HepG2 (cell line): ENCODE results near the gene ZNF629. TPM values are rescaled to one million over a fixed set of nuclear protein-coding genes. Genes with fewer than 3 reads are reported as not detected.
A peak's percentile ranks its signal among the peaks of the same experiment; 100 is the strongest.

Experiments
- ADNP ChIP-seq: sonication (generic); formaldehyde crosslinking; IDR thresholded peaks from 2 replicates; pipeline ENCODE4 v1.4.0; 2020; ENCODE audit warnings: missing genetic modification reagents
- AGO1 ChIP-seq: fragments of 200-400 bp; formaldehyde crosslinking; IDR thresholded peaks from 2 replicates; pipeline ENCODE4 v1.6.1; 2017; ENCODE audit warnings: mild to moderate bottlenecking, low read depth, low read length, moderate library complexity; ENCODE audit not compliant: poor library complexity, severe bottlenecking
- CCDC6 ChIP-seq: sonication (generic); formaldehyde crosslinking; IDR thresholded peaks from 2 replicates; pipeline ENCODE4 v1.8.1; 2022; ENCODE audit warnings: mild to moderate bottlenecking, missing genetic modification reagents, moderate library complexity
- FOXJ3 ChIP-seq: sonication (generic); formaldehyde crosslinking; IDR thresholded peaks from 2 replicates; pipeline ENCODE4 v1.4.0; 2020; ENCODE audit warnings: missing genetic modification reagents, mild to moderate bottlenecking, borderline replicate concordance
- FOXM1 ChIP-seq: sonication (generic); formaldehyde crosslinking; IDR thresholded peaks from 2 replicates; pipeline ENCODE4 v1.5.0; 2020; ENCODE audit warnings: missing genetic modification reagents
- GATAD1 ChIP-seq: IDR thresholded peaks from 2 replicates; pipeline ENCODE4 v1.6.1; 2016; ENCODE audit warnings: missing genetic modification reagents, missing compliant biosample characterization
- KLF16 ChIP-seq, 2 experiments: sonication (generic) in 1 of 2; formaldehyde crosslinking in 1 of 2; IDR thresholded peaks; 2 replicates each; pipeline versions ENCODE4 v1.6.1 to v1.8.0; 2016 to 2023; ENCODE audit warnings: missing genetic modification reagents in 2 of 2, missing compliant biosample characterization in 1 of 2
- NFIC ChIP-seq: IDR thresholded peaks from 2 replicates; pipeline ENCODE4 v1.6.1; 2012; ENCODE audit warnings: mild to moderate bottlenecking, low read length, inconsistent platforms
- RARG ChIP-seq: sonication (generic); formaldehyde crosslinking; IDR thresholded peaks from 2 replicates; pipeline ENCODE4 v1.4.0; 2020; ENCODE audit warnings: low read depth, mild to moderate bottlenecking, missing genetic modification reagents
- SCMH1 ChIP-seq: sonication (generic); formaldehyde crosslinking; IDR thresholded peaks from 2 replicates; pipeline ENCODE4 v1.9.0; 2021; ENCODE audit warnings: missing genetic modification reagents, mild to moderate bottlenecking, borderline replicate concordance
- SPEN ChIP-seq: sonication (generic); formaldehyde crosslinking; IDR thresholded peaks from 2 replicates; pipeline ENCODE4 v1.5.1; 2020; ENCODE audit warnings: low read depth, mild to moderate bottlenecking, missing genetic modification reagents
- THAP11 ChIP-seq: IDR thresholded peaks from 2 replicates; pipeline ENCODE4 v1.6.1; 2016; ENCODE audit warnings: missing biosample characterization, missing genetic modification reagents
- ZNF263 ChIP-seq: sonication (generic); formaldehyde crosslinking; IDR thresholded peaks from 2 replicates; pipeline ENCODE4 v1.4.0; 2020; ENCODE audit warnings: missing genetic modification reagents
- ZNF3 ChIP-seq: IDR thresholded peaks from 2 replicates; pipeline ENCODE4 v1.7.0; 2017; ENCODE audit warnings: inconsistent platforms
- ZNF589 ChIP-seq: sonication (generic); formaldehyde crosslinking; conservative IDR thresholded peaks from 2 replicates; pipeline ENCODE4 v1.8.0; 2022; ENCODE audit warnings: mild to moderate bottlenecking, moderate library complexity, missing genetic modification reagents
- ZNF614 ChIP-seq: IDR thresholded peaks from 2 replicates; pipeline ENCODE4 v1.6.1; 2018; ENCODE audit warnings: missing biosample characterization, missing genetic modification reagents, inconsistent platforms, borderline replicate concordance
- ZSCAN9 ChIP-seq: IDR thresholded peaks from 2 replicates; pipeline ENCODE4 v1.6.1; 2016; ENCODE audit warnings: borderline replicate concordance
- polyA plus RNA-seq, 8 experiments: library from polyadenylated mRNA; depleted of rRNA in 3 of 8; stranded (reverse) in 7 of 8; unstranded in 1 of 8; fragments of >200 nt; fragmentation: Illumina TruSeq in 4 of 8; extraction: Trizol in 4 of 8; gene quantifications; 2 replicates each; pipeline versions ENCODE4 v1.2.1 to v1.2.3, GENCODE V29; 2011 to 2016; ENCODE audit warnings: low read depth in 4 of 8, missing spikeins in 1 of 8, mixed read lengths in 1 of 8; ENCODE audit not compliant: insufficient read depth in 1 of 8
- total RNA-seq, 5 experiments: library from RNA; depleted of rRNA; stranded (reverse); fragments of >200 nt; fragmentation: Illumina TruSeq; extraction: Trizol; gene quantifications; 2 replicates each; pipeline ENCODE4 v1.2.3, GENCODE V29; 2016; ENCODE audit warnings: low read depth in 1 of 5
- TF ChIP-seq, protein P1 (sequence below): sonication (generic); formaldehyde crosslinking; conservative IDR thresholded peaks from 2 replicates; pipeline ENCODE4 v1.4.0; 2020; ENCODE audit warnings: mild to moderate bottlenecking, missing genetic modification reagents, moderate library complexity
- TF ChIP-seq, protein P2 (sequence below): IDR thresholded peaks from 2 replicates; pipeline ENCODE4 v1.6.1; 2018; ENCODE audit warnings: missing genetic modification reagents, mild to moderate bottlenecking, missing compliant biosample characterization
- TF ChIP-seq, protein P3 (sequence below): sonication (generic); formaldehyde crosslinking; IDR thresholded peaks from 2 replicates; pipeline ENCODE4 v1.5.1; 2020; ENCODE audit warnings: missing genetic modification reagents, mild to moderate bottlenecking, borderline replicate concordance
- TF ChIP-seq, protein P4 (sequence below): sonication (generic); formaldehyde crosslinking; conservative IDR thresholded peaks from 2 replicates; pipeline ENCODE4 v1.4.0; 2020; ENCODE audit warnings: missing genetic modification reagents

ZNF629 gene
- total and polyA plus RNA-seq, 2 of the 13 experiments (the other 11 are each of a cell fraction or from before 2014, with no cell fraction given) = 6.1 to 16.5 TPM

DNA sequence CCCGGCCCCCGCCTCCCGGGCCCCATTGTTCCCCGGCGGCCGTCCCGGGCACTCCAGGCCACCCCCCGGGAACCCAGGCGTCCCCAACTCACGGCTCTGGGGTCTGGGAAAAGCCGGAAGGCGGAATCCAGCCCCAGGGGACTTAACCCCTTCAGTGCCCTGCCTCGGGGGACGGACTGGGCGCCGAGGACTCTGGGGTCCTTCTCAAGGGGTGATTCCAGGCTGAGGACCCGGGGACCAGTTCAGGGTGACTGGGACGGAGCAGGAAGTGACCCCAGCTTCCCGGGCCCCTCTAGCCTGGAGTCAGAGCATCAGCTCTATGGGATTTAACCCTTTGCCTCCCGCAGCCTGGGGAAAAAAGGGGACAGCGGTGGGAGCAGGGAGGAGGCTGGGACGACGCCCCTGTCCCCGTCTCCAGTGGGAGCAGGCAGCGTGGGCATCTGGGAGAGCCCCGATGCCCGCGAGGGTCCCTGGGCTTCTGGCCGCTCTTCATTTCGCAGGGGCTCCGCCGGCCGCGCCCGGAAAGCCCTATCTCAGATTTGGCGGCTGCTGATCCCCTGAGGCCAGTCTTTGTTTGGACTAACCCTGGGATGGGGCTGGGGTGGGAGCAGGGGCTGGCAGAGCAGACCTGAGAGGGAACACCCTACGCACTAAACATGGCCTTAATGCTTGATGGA is at the start of gene ZNF629 (continued):
- TF ChIP-seq ADNP (CRISPR knock-in tag) (no peak), ZNF614 (0 out of 2 replicates have a peak, but pooled peaks have one; percentile 11), GATAD1 (CRISPR knock-in tag) (peak; percentile 93), ZNF589 (peak; percentile 89; the same call in 1 of the 2 replicates), SPEN (CRISPR knock-in tag) (peak; percentile 86), ZNF3 (CRISPR knock-in tag) (peak; percentile 18; the same call in 1 of the 2 replicates), NFIC (peak; percentile 35; the same call in 1 of the 2 replicates), ZSCAN9 (CRISPR knock-in tag) (0 out of 2 replicates have a peak, but pooled peaks have one; percentile 29), CCDC6 (CRISPR knock-in tag) (peak; percentile 8; the same call in 1 of the 2 replicates), ZNF263 (CRISPR knock-in tag) (peak; percentile 61; the same call in 1 of the 2 replicates), FOXM1 (CRISPR knock-in tag) (no peak), THAP11 (CRISPR knock-in tag) (peak; percentile 92), KLF16 (CRISPR knock-in tag; IDR thresholded peaks at IDR 0.05) (peak in 1 of 2 experiments; percentile 95; a peak in 2 of 4 replicates), RARG (CRISPR knock-in tag) (no peak), SCMH1 (CRISPR knock-in tag) (no peak), AGO1 (peak; percentile 79), FOXJ3 (CRISPR knock-in tag) (peak; percentile 46)
- TF ChIP-seq, protein P1, sequence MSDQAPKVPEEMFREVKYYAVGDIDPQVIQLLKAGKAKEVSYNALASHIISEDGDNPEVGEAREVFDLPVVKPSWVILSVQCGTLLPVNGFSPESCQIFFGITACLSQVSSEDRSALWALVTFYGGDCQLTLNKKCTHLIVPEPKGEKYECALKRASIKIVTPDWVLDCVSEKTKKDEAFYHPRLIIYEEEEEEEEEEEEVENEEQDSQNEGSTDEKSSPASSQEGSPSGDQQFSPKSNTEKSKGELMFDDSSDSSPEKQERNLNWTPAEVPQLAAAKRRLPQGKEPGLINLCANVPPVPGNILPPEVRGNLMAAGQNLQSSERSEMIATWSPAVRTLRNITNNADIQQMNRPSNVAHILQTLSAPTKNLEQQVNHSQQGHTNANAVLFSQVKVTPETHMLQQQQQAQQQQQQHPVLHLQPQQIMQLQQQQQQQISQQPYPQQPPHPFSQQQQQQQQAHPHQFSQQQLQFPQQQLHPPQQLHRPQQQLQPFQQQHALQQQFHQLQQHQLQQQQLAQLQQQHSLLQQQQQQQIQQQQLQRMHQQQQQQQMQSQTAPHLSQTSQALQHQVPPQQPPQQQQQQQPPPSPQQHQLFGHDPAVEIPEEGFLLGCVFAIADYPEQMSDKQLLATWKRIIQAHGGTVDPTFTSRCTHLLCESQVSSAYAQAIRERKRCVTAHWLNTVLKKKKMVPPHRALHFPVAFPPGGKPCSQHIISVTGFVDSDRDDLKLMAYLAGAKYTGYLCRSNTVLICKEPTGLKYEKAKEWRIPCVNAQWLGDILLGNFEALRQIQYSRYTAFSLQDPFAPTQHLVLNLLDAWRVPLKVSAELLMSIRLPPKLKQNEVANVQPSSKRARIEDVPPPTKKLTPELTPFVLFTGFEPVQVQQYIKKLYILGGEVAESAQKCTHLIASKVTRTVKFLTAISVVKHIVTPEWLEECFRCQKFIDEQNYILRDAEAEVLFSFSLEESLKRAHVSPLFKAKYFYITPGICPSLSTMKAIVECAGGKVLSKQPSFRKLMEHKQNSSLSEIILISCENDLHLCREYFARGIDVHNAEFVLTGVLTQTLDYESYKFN (CRISPR knock-in tag) = peak; percentile 36; the same call in 1 of the 2 replicates
- TF ChIP-seq, protein P2, sequence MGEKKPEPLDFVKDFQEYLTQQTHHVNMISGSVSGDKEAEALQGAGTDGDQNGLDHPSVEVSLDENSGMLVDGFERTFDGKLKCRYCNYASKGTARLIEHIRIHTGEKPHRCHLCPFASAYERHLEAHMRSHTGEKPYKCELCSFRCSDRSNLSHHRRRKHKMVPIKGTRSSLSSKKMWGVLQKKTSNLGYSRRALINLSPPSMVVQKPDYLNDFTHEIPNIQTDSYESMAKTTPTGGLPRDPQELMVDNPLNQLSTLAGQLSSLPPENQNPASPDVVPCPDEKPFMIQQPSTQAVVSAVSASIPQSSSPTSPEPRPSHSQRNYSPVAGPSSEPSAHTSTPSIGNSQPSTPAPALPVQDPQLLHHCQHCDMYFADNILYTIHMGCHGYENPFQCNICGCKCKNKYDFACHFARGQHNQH = peak; percentile 97
- TF ChIP-seq, protein P3, sequence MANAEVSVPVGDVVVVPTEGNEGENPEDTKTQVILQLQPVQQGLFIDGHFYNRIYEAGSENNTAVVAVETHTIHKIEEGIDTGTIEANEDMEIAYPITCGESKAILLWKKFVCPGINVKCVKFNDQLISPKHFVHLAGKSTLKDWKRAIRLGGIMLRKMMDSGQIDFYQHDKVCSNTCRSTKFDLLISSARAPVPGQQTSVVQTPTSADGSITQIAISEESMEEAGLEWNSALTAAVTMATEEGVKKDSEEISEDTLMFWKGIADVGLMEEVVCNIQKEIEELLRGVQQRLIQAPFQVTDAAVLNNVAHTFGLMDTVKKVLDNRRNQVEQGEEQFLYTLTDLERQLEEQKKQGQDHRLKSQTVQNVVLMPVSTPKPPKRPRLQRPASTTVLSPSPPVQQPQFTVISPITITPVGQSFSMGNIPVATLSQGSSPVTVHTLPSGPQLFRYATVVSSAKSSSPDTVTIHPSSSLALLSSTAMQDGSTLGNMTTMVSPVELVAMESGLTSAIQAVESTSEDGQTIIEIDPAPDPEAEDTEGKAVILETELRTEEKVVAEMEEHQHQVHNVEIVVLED (CRISPR knock-in tag) = no peak
- TF ChIP-seq, protein P4, sequence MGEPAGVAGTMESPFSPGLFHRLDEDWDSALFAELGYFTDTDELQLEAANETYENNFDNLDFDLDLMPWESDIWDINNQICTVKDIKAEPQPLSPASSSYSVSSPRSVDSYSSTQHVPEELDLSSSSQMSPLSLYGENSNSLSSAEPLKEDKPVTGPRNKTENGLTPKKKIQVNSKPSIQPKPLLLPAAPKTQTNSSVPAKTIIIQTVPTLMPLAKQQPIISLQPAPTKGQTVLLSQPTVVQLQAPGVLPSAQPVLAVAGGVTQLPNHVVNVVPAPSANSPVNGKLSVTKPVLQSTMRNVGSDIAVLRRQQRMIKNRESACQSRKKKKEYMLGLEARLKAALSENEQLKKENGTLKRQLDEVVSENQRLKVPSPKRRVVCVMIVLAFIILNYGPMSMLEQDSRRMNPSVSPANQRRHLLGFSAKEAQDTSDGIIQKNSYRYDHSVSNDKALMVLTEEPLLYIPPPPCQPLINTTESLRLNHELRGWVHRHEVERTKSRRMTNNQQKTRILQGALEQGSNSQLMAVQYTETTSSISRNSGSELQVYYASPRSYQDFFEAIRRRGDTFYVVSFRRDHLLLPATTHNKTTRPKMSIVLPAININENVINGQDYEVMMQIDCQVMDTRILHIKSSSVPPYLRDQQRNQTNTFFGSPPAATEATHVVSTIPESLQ (CRISPR knock-in tag) = peak; percentile 67
